ENCODE measurements around the gene ASPM.
"Not testable (repeated sequence)": the region's sequence is repeated elsewhere in the genome, so short reads cannot be mapped to it uniquely, and the experiment has no call there.

The ASPM gene

DNA sequence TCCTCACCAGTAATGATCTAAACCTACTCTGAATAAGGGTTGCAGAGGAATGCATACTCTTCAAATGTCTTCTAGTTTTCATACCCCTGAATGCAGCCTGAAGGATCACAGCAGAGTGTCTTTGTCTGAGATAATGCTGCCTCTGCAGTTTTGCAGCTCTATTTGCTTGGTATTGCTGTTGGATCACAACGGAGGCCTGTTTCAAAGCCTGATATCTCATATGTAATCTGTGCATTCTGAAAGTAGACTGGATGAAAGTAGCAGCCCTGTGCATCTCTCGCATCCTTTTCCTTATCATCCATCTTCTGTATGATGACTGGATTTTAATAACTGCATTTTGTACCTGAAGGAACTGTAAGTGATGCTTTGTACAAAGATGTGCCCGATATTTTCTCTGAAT lies 44.5 kb downstream of the ASPM start:
- Histone ChIP-seq H3K4me1 (ENCODE audit: control insufficient read depth, insufficient read depth, low read length) (no peaks in the 10 kb centered on the region), H3K36me3 (ENCODE audit: insufficient read depth, low read length) (peaks cover 13% of the 10 kb centered on the region), H3K4me2 (ENCODE audit: low read length) (no peak overlapping the region), H3K9ac (ENCODE audit: low read depth, low read length) (no peak overlapping the region), H3K9me3 (replicated peaks; ENCODE audit: low read length) (no peaks in the 10 kb centered on the region), H3K4me3 (ENCODE audit: low read length) (no peak overlapping the region), H3K27me3 (ENCODE audit: control insufficient read depth, insufficient read depth, low read length) (no peaks in the 10 kb centered on the region)

DNA sequence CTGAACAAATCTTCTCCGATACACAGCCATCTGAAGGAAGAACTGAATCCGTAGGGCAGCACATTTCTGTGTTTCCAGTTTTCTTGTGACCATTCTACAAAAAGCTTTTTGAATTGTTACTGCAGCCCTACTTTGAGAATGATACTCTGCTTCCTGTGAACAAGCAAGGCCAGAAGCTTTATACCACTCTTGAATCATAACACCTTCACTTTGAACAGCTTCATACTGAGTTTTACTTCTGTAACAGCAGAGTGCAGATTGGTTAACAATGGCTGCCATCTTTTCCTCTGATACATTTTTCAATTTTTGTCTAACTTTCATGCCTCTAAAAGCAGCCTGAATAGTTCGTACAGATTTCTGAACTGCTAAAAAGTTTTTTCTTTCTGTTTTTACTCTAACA lies 45.8 kb downstream of the ASPM start:
- Histone ChIP-seq H3K4me1 (ENCODE audit: control insufficient read depth, insufficient read depth, low read length) (no peaks in the 10 kb centered on the region), H3K4me3 (ENCODE audit: low read length) (no peak overlapping the region), H3K9ac (ENCODE audit: low read depth, low read length) (no peak overlapping the region), H3K9me3 (replicated peaks; ENCODE audit: low read length) (no peaks in the 10 kb centered on the region), H3K4me2 (ENCODE audit: low read length) (no peak overlapping the region), H3K27me3 (ENCODE audit: control insufficient read depth, insufficient read depth, low read length) (no peaks in the 10 kb centered on the region), H3K36me3 (ENCODE audit: insufficient read depth, low read length) (peaks cover 9% of the 10 kb centered on the region)

GRCh38 chr1:197099444-197099843 lies 47.0 kb downstream of the ASPM start:
- Histone ChIP-seq H3K4me3 (ENCODE audit: low read length) (no peak overlapping the region), H3K27me3 (ENCODE audit: control insufficient read depth, insufficient read depth, low read length) (no peaks in the 10 kb centered on the region), H3K9me3 (replicated peaks; ENCODE audit: low read length) (no peaks in the 10 kb centered on the region), H3K36me3 (ENCODE audit: insufficient read depth, low read length) (peaks cover 9% of the 10 kb centered on the region), H3K4me1 (ENCODE audit: control insufficient read depth, insufficient read depth, low read length) (no peaks in the 10 kb centered on the region), H3K9ac (ENCODE audit: low read depth, low read length) (no peak overlapping the region), H3K4me2 (ENCODE audit: low read length) (no peak overlapping the region)

DNA sequence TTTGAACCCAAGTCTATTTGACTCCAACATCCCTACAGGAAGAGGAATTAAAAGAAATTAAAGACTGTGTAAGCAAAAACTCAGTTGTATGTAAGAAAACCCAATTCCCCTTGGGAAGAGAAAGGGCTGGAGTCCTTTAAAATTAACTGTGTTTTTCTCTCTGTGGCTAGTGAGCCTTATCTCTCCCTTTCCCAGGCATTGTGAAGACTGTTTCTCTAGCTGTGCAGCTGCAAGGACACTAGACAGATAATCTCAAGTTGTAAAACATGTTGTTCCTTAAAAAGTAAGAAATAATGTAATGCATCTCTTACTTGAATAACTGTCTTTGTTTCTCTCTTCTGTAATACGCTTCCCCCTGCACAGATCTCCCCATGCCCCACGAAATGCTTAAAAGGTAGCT lies 49.5 kb downstream of the ASPM start:
- H3K27me3 ChIP-seq (ENCODE audit: control insufficient read depth, insufficient read depth, low read length); H3K9me3 ChIP-seq (replicated peaks; ENCODE audit: low read length); H3K9ac ChIP-seq (ENCODE audit: low read depth, low read length); H3K4me3 ChIP-seq (ENCODE audit: low read length); H3K4me2 ChIP-seq (ENCODE audit: low read length); H3K36me3 ChIP-seq (ENCODE audit: insufficient read depth, low read length); H3K4me1 ChIP-seq (ENCODE audit: control insufficient read depth, insufficient read depth, low read length): not testable (repeated sequence)

DNA sequence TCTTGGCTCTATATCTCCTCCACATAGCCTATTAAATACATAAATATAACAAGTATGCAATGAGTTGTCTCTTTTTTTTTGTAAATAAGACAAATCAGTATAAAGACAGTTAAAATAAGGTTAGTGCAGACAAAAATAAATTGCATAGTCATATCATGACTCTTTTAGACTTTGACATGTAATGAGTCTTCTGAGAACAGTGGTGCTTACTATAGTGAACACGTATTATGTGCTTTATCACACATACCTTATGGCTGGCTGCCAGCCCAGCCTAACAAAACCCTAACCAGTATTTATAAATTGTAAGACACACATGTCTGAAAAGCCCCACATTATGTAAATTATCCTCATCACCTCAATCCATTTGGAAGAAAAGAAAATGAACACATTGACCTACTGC lies 50.3 kb downstream of the ASPM start:
- H3K4me1 ChIP-seq (ENCODE audit: control insufficient read depth, insufficient read depth, low read length): no peaks in the 10 kb centered on the region
- H3K9me3 ChIP-seq (replicated peaks; ENCODE audit: low read length): no peaks in the 10 kb centered on the region
- H3K27me3 ChIP-seq (ENCODE audit: control insufficient read depth, insufficient read depth, low read length): no peaks in the 10 kb centered on the region
- no peak overlapping the region for H3K4me2 ChIP-seq (ENCODE audit: low read length)
- no peak overlapping the region for H3K4me3 ChIP-seq (ENCODE audit: low read length)
- H3K36me3 ChIP-seq (ENCODE audit: insufficient read depth, low read length): peaks cover 6% of the 10 kb centered on the region
- H3K9ac ChIP-seq (ENCODE audit: low read depth, low read length): no peak overlapping the region

GRCh38 chr1:197093226-197093885 lies 53.1 kb downstream of the ASPM start:
- Histone ChIP-seq H3K27me3 (ENCODE audit: control insufficient read depth, insufficient read depth, low read length) (no peaks in the 10 kb centered on the region), H3K4me2 (ENCODE audit: low read length) (no peak overlapping the region), H3K9me3 (replicated peaks; ENCODE audit: low read length) (no peaks in the 10 kb centered on the region), H3K36me3 (ENCODE audit: insufficient read depth, low read length) (peaks cover 10% of the 10 kb centered on the region), H3K4me3 (ENCODE audit: low read length) (no peak overlapping the region), H3K9ac (ENCODE audit: low read depth, low read length) (no peak overlapping the region), H3K4me1 (ENCODE audit: control insufficient read depth, insufficient read depth, low read length) (no peaks in the 10 kb centered on the region)

GRCh38 chr1:197092491-197093023 lies 53.9 kb downstream of the ASPM start:
- Histone ChIP-seq H3K9ac (ENCODE audit: low read depth, low read length) (no peak overlapping the region), H3K36me3 (ENCODE audit: insufficient read depth, low read length) (peaks cover 12% of the 10 kb centered on the region)

DNA sequence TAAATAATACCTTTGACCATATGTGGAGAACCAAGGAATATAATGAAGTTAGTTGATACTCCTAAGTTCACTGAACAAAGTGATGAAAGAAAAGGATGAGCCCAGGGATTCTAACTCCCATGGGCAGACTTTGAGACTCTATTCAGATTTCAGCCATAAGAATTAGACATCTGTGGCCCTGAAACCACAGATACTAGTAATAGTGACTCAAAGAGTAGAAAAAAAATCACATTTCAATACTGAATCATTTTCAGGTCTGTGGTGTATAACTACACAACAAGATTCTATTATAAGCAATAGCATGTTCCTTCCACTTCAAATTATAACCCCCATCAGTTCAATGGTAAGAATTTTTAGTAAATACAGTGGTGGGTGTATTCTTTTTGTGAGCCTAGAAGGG lies 63.0 kb downstream of the ASPM start:
- Histone ChIP-seq H3K4me3 (ENCODE audit: low read length) (no peak overlapping the region), H3K4me1 (ENCODE audit: control insufficient read depth, insufficient read depth, low read length) (no peaks in the 10 kb centered on the region), H3K36me3 (ENCODE audit: insufficient read depth, low read length) (peaks cover 41% of the 10 kb centered on the region), H3K9ac (ENCODE audit: low read depth, low read length) (no peak overlapping the region), H3K27me3 (ENCODE audit: control insufficient read depth, insufficient read depth, low read length) (no peaks in the 10 kb centered on the region), H3K9me3 (replicated peaks; ENCODE audit: low read length) (no peaks in the 10 kb centered on the region), H3K4me2 (ENCODE audit: low read length) (no peak overlapping the region)

More at GRCh38 chr1:197092491-197093023, 53.9 kb downstream of the ASPM start:
- Histone ChIP-seq H3K9me3 (replicated peaks; ENCODE audit: low read length) (no peaks in the 10 kb centered on the region), H3K4me3 (ENCODE audit: low read length) (no peak overlapping the region), H3K4me1 (ENCODE audit: control insufficient read depth, insufficient read depth, low read length) (no peaks in the 10 kb centered on the region), H3K4me2 (ENCODE audit: low read length) (no peak overlapping the region), H3K27me3 (ENCODE audit: control insufficient read depth, insufficient read depth, low read length) (no peaks in the 10 kb centered on the region)

GRCh38 chr1:197081117-197081753 lies 65.2 kb downstream of the ASPM start:
- Histone ChIP-seq H3K9ac (ENCODE audit: low read depth, low read length) (no peak overlapping the region), H3K4me3 (ENCODE audit: low read length) (no peak overlapping the region), H3K36me3 (ENCODE audit: insufficient read depth, low read length) (peaks cover 37% of the 10 kb centered on the region), H3K9me3 (replicated peaks; ENCODE audit: low read length) (no peaks in the 10 kb centered on the region), H3K4me2 (ENCODE audit: low read length) (no peak overlapping the region), H3K4me1 (ENCODE audit: control insufficient read depth, insufficient read depth, low read length) (no peaks in the 10 kb centered on the region), H3K27me3 (ENCODE audit: control insufficient read depth, insufficient read depth, low read length) (no peaks in the 10 kb centered on the region)

GRCh38 chr1:197080323-197080722 lies 66.1 kb downstream of the ASPM start:
- Histone ChIP-seq H3K4me3 (ENCODE audit: low read length) (no peak overlapping the region), H3K9me3 (replicated peaks; ENCODE audit: low read length) (no peaks in the 10 kb centered on the region), H3K36me3 (ENCODE audit: insufficient read depth, low read length) (peaks cover 28% of the 10 kb centered on the region), H3K4me2 (ENCODE audit: low read length) (no peak overlapping the region), H3K9ac (ENCODE audit: low read depth, low read length) (no peak overlapping the region), H3K27me3 (ENCODE audit: control insufficient read depth, insufficient read depth, low read length) (no peaks in the 10 kb centered on the region), H3K4me1 (ENCODE audit: control insufficient read depth, insufficient read depth, low read length) (no peaks in the 10 kb centered on the region)

GRCh38 chr1:197076585-197076984 lies 69.9 kb downstream of the ASPM start:
- no peaks in the 10 kb centered on the region for H3K36me3 ChIP-seq (ENCODE audit: insufficient read depth, low read length)
- H3K27me3 ChIP-seq (ENCODE audit: control insufficient read depth, insufficient read depth, low read length): no peaks in the 10 kb centered on the region
- no peaks in the 10 kb centered on the region for H3K4me1 ChIP-seq (ENCODE audit: control insufficient read depth, insufficient read depth, low read length)
- H3K4me3 ChIP-seq (ENCODE audit: low read length): no peak overlapping the region
- H3K9ac ChIP-seq (ENCODE audit: low read depth, low read length): no peak overlapping the region
- no peak overlapping the region for H3K4me2 ChIP-seq (ENCODE audit: low read length)
- H3K9me3 ChIP-seq (replicated peaks; ENCODE audit: low read length): no peaks in the 10 kb centered on the region

DNA sequence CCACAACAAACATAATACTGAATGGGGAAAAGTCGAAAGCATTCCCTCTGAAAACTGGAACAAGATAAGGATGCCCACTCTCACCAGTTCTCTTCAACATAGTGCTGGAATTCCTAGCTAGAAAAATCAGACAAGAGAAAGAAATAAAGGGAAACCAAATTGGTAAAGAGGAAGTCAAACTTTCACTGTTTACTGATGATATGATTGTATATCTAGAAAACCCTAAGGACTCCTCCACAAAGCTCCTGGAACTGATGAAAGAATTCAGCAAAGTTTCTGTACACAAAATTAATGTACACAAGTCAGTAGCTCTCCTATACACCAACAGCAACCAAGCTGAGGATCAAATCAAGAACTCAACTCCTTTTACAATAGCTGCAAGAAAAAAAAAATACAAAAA lies 72.5 kb downstream of the ASPM start:
- Histone ChIP-seq H3K4me1 (ENCODE audit: control insufficient read depth, insufficient read depth, low read length) (no peaks in the 10 kb centered on the region), H3K4me3 (ENCODE audit: low read length) (no peak overlapping the region), H3K27me3 (ENCODE audit: control insufficient read depth, insufficient read depth, low read length) (no peaks in the 10 kb centered on the region), H3K4me2 (ENCODE audit: low read length) (no peak overlapping the region), H3K9me3 (replicated peaks; ENCODE audit: low read length) (no peaks in the 10 kb centered on the region), H3K9ac (ENCODE audit: low read depth, low read length) (no peak overlapping the region), H3K36me3 (ENCODE audit: insufficient read depth, low read length) (no peaks in the 10 kb centered on the region)
